Hepatocyte (in vitro differentiated cells): ENCODE results near the gene FKTN.

Experiments used
- EZH2 ChIP-seq: fragments of 200-600 bp; sonication (generic); IDR thresholded peaks from 2 replicates; pipeline ENCODE4 v1.6.1; 2016; ENCODE audit warnings: antibody characterized with exemption, mild to moderate bottlenecking, borderline replicate concordance
- EZH2phosphoT487 ChIP-seq: fragments of 200-600 bp; sonication (generic); IDR thresholded peaks from one replicate; pipeline ENCODE4 v1.6.1; 2018; ENCODE audit warnings: antibody characterized with exemption, mild to moderate bottlenecking, low read depth, moderate library complexity; ENCODE audit not compliant: unreplicated experiment, severe bottlenecking
- TF ChIP-seq, protein P1 (sequence below): fragments of 200-600 bp; sonication (generic); IDR thresholded peaks from 2 replicates; pipeline ENCODE4 v1.5.1; 2016; ENCODE audit warnings: antibody characterized with exemption, mild to moderate bottlenecking; ENCODE audit not compliant: poor library complexity

DNA sequence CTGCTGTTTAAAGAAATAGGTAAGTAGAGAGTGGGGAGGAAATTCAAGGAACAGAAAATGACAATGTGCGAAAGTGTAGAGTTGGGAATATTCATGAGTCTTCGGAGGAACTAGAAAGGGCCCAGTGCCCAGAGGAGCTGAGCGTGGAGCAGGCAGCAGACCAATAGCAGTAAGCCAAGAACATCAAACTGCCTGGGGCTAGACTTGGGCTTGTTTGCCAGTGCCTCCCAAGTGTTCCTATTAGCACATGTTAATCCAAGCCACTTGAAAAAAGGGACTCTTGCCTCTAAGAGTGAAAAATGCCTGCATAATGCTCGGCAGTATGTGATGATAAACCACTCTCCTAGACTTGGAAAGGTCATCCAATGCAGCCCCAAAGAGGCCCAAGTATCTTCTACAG lies 103.1 kb downstream of the FKTN start:
- TF ChIP-seq, protein P1, sequence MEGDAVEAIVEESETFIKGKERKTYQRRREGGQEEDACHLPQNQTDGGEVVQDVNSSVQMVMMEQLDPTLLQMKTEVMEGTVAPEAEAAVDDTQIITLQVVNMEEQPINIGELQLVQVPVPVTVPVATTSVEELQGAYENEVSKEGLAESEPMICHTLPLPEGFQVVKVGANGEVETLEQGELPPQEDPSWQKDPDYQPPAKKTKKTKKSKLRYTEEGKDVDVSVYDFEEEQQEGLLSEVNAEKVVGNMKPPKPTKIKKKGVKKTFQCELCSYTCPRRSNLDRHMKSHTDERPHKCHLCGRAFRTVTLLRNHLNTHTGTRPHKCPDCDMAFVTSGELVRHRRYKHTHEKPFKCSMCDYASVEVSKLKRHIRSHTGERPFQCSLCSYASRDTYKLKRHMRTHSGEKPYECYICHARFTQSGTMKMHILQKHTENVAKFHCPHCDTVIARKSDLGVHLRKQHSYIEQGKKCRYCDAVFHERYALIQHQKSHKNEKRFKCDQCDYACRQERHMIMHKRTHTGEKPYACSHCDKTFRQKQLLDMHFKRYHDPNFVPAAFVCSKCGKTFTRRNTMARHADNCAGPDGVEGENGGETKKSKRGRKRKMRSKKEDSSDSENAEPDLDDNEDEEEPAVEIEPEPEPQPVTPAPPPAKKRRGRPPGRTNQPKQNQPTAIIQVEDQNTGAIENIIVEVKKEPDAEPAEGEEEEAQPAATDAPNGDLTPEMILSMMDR, result no peak
- TF ChIP-seq EZH2, result no peak
- no peak for TF ChIP-seq EZH2phosphoT487
